GM12872 (cell line): ENCODE measurements around the gene CENPP.

Source experiments
- CTCF ChIP-seq: IDR thresholded peaks from 3 replicates; pipeline ENCODE4 v1.5.1; 2011; ENCODE audit warnings: low read depth, mild to moderate bottlenecking, low read length, moderate library complexity; ENCODE audit not compliant: insufficient read depth

The CENPP gene

GRCh38 chr9:92315456-92315855, 10.3 kb upstream of the CENPP start:
- no peak for TF ChIP-seq CTCF

GRCh38 chr9:92324431-92324830, 1.3 kb upstream of the CENPP start:
- no peak for TF ChIP-seq CTCF

- no peak for TF ChIP-seq CTCF
Measured at GRCh38 chr9:92324889-92325268, 874 bp upstream of the CENPP start.

GRCh38 chr9:92325991-92326500, 293 bp downstream of the CENPP start:
- no peak for TF ChIP-seq CTCF

GRCh38 chr9:92327283-92327850, 1.6 kb downstream of the CENPP start:
- no peak for TF ChIP-seq CTCF

GRCh38 chr9:92328225-92328624, 2.5 kb downstream of the CENPP start:
- TF ChIP-seq CTCF, result peak; percentile 26; the same call in 1 of the 3 replicates

GRCh38 chr9:92332577-92333281, 7.0 kb downstream of the CENPP start:
- TF ChIP-seq CTCF, result no peak
